HUES64 (cell line): ENCODE results near the gene CLECL1. TPM values are rescaled to one million over a fixed set of nuclear protein-coding genes. Genes with fewer than 3 reads are reported as not detected.
A peak's percentile ranks its signal among the peaks of the same experiment; 100 is the strongest.

Experiments
- H3K27ac ChIP-seq: 2 replicates; pipeline ENCODE4 v1.7.0; 2013; ENCODE audit warnings: low read depth, low read length, inconsistent platforms
- H3K27me3 ChIP-seq: 2 replicates; pipeline ENCODE4 v1.6.1; 2013; ENCODE audit warnings: mild to moderate bottlenecking, low read length; ENCODE audit not compliant: insufficient read depth
- H3K36me3 ChIP-seq: 2 replicates; pipeline ENCODE4 v1.6.1; 2013; ENCODE audit warnings: mild to moderate bottlenecking, low read length; ENCODE audit not compliant: insufficient read depth
- H3K4me1 ChIP-seq: 2 replicates; pipeline ENCODE4 v1.6.1; 2013; ENCODE audit warnings: mild to moderate bottlenecking, low read length, moderate library complexity; ENCODE audit not compliant: insufficient read depth
- H3K4me3 ChIP-seq: 2 replicates; pipeline ENCODE4 v1.5.1; 2013; ENCODE audit warnings: mild to moderate bottlenecking, low read length, moderate library complexity
- H3K9ac ChIP-seq: 2 replicates; pipeline ENCODE4 v1.6.1; 2013; ENCODE audit warnings: mild to moderate bottlenecking, low read depth, low read length
- H3K9me3 ChIP-seq: 2 replicates; pipeline ENCODE4 v1.6.1; 2013; ENCODE audit warnings: low read depth, low read length; ENCODE audit not compliant: insufficient read depth
- WGBS: fragments of 150-250, 120-280 bp; methylation state at CpG from one replicate; pipeline ENCODE4 v1.1.7; 2013; ENCODE audit warnings: missing lambda C conversion rate; 5-methylcytosine and 5-hydroxymethylcytosine counted together
- polyA plus RNA-seq, 2 experiments: library from polyadenylated mRNA; stranded (reverse); fragments of 50-300 nt; gene quantifications; one replicate each; pipeline ENCODE4 v1.2.3, GENCODE V29; 2013

Gene CLECL1
- polyA plus RNA-seq (2013, experiment 1 of 2), result not detected
- not detected for polyA plus RNA-seq (2013, experiment 2 of 2)

DNA sequence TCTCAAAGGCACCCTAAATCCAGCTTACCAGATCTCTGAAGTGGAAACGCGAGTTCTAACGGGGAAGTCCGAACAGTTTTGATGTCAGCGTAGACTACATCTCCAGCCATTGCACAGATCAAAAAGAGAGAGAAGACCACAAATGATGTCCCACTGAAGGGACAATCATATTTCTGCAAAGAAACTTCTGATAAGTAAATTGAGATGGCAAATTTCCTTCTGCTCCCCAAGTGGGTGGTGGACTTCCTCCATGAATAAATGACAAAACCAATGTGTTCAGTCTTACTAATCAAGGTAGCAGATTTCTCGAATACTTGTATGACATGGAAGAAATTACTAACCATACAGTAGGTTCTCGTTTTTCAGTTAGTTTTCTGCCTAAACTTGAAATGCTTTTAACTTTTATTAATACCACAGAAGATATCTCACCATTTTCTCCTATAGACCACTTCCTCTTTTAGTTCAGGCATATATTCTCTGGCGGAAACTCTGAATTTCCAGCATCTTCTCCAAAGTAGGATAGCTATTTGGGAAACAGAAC lies at the start of gene CLECL1:
TSS of gene CLECL1 (minus strand) at position 177 of the 541 bp plus-strand sequence.
- Histone ChIP-seq H3K4me1 (no peaks in the 10 kb centered on the region), H3K4me3 (no peak within 1 kb of the TSS), H3K27ac (no peak within 1 kb of the TSS), H3K9me3 (no peaks in the 10 kb centered on the region), H3K36me3 (no peaks in the 10 kb centered on the region), H3K9ac (no peak within 1 kb of the TSS), H3K27me3 (no peaks in the 10 kb centered on the region)
- WGBS, result 97% methylated on average over 7 of the region's 8 CpGs

DNA sequence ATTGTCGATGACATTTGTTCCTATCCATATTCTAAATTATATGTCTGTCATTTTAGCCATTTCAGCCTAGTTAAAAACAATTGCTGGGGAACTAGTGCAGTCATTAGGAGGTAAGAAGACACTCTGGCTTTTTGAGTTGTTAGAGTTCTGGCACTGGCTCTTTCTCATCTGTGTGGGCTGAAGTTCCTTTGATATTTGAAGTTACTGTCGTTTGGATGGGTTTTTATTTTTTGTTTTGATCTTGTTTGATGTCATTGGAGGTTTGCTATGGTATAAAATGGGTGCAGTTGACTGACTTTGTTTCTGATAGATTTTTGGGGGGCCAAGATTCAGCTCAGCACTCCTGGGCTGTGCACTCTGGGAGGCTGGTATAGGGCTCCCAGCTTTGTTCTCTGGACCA lies 48.5 kb upstream of the CLECL1 start:
- H3K4me3 ChIP-seq, result no peak overlapping the region
- no peaks in the 10 kb centered on the region for H3K36me3 ChIP-seq
- no peaks in the 10 kb centered on the region for H3K27me3 ChIP-seq
- no peak overlapping the region for H3K27ac ChIP-seq
- WGBS, result 82% methylated on average over 1 of the region's 2 CpGs
- H3K9ac ChIP-seq, result no peak overlapping the region
- H3K9me3 ChIP-seq, result no peaks in the 10 kb centered on the region
- peaks cover 34% of the 10 kb centered on the region for H3K4me1 ChIP-seq

DNA sequence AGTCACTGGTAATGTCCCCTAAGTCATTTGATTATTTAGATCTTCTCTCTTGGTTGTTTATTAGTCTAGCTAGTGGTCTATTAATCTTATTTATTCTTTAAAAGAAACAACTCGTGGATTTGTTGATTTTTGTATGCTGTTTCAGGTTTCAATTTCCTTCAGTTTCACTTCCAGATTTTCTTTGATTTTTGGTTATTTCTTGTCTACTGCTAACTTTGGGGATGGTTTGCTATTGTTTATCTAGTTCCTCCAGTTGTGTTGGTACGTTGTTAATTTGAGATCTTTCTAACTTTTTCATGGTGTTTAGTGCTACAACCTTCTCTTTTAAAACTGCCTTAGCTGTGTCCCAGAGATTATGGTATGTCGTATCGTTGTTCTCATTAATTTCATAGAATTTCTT lies 46.3 kb upstream of the CLECL1 start:
- no peak overlapping the region for H3K4me3 ChIP-seq
- H3K9me3 ChIP-seq, result no peaks in the 10 kb centered on the region
- no peaks in the 10 kb centered on the region for H3K27me3 ChIP-seq
- H3K4me1 ChIP-seq, result peaks cover 21% of the 10 kb centered on the region; the same call in 1 of the 2 replicates
- H3K27ac ChIP-seq, result no peak overlapping the region
- no peaks in the 10 kb centered on the region for H3K36me3 ChIP-seq
- H3K9ac ChIP-seq, result no peak overlapping the region
- 75% methylated on average over 4 of the region's 4 CpGs for WGBS

DNA sequence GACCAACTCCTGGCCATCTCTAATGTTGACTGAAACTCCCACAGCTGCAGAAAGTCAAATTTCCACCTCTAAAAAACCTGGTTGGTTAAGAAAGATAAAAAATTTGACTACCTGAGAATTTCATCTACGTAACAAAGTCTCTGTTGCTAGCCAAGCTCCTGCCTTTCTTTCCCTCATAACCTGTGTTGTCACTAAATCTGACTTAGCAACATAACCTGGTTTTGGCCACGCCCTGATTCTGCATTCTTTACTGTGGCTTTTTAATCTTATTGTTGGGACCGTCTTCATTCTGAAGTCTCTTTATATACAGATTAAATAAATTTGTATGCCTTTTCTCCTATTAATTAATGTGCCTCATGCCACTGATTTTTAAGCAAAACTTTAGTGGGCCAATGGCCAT lies 43.9 kb upstream of the CLECL1 start:
- Histone ChIP-seq H3K4me3 (no peak overlapping the region), H3K36me3 (no peaks in the 10 kb centered on the region), H3K9me3 (no peaks in the 10 kb centered on the region), H3K27ac (peak overlapping the region; percentile 53; the same call in 1 of the 2 replicates), H3K4me1 (peaks cover 20% of the 10 kb centered on the region; the same call in 1 of the 2 replicates), H3K9ac (no peak overlapping the region), H3K27me3 (no peaks in the 10 kb centered on the region)
- 85% methylated on average over 2 of the region's 3 CpGs for WGBS

DNA sequence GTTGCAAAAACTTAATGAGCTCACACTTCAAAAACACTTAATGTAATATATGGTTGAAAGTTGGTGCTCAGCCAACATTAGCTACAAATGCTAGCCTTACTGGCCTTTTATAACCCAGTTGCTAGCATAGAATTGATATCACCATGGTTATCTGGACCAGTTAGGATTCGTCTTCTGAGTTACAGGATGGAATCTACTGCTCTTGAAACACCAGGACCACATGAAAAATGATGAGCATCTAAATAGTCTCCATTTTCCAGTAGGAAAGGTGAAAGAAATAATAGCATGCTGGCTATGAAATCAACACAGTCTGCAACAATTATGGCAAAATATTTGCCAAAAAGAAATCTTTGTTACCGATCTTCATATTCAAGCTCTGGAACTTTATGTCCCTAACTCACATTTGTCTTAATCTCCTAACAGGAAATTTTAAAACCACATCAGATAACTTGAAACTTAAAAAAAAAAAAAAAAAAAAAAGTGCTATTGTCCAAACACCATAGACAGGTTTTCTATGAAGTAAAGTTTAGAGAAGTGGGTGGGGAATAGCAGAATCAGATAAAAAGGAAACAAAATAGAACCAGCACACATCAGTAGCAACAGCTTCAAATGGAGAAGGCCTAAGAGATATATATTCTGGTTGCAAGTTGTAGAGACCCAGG lies 40.5 kb upstream of the CLECL1 start:
- Histone ChIP-seq H3K27ac (no peak overlapping the region), H3K4me1 (peaks cover 20% of the 10 kb centered on the region; the same call in 1 of the 2 replicates), H3K9ac (no peak overlapping the region), H3K4me3 (no peak overlapping the region), H3K9me3 (no peaks in the 10 kb centered on the region), H3K36me3 (no peaks in the 10 kb centered on the region), H3K27me3 (no peaks in the 10 kb centered on the region)
- WGBS, result 95% methylated on average over 2 of the region's 2 CpGs

DNA sequence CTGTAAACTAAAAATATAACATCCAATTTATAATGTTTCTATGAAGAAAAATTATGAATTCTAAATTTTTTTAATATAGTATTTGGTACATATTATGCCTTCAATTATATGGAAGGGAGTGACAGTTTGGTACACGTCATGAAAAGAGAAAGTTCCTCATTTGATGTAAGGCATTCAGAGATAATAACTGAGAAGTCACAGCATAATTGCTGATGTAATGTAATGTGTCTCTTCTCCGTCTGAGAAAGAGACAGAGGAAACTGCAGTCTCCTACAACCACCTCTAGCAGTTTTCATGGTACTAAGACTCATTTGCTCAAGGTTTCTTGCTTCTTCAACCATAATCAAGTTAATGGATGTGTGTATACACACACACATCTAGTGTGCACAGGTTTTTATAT lies 30.1 kb upstream of the CLECL1 start:
- H3K27me3 ChIP-seq, result no peaks in the 10 kb centered on the region
- H3K9ac ChIP-seq, result no peak overlapping the region
- H3K27ac ChIP-seq, result no peak overlapping the region
- H3K9me3 ChIP-seq, result no peaks in the 10 kb centered on the region
- no peaks in the 10 kb centered on the region for H3K4me1 ChIP-seq
- WGBS, result 98% methylated on average over 2 of the region's 2 CpGs
- no peaks in the 10 kb centered on the region for H3K36me3 ChIP-seq
- H3K4me3 ChIP-seq, result no peak overlapping the region

DNA sequence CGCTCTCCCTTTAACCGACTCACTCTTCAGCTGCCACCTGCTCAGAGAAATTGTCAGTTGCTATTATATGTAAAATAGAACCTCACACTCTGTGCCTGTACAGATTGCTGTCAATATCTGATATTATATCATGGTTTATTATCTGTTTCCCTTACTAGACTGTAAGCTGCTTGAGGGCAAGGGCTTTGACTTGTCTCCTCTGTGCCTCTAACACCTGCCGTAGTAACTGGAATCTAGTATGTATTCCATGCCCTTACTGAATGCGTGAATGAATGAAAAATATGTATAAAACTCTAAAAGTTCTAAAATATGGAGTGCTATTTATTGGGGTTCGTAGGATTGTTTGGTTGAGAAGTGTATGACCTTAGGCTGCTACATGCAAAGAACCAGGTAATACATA lies 29.5 kb upstream of the CLECL1 start:
- no peaks in the 10 kb centered on the region for H3K4me1 ChIP-seq
- no peaks in the 10 kb centered on the region for H3K27me3 ChIP-seq
- WGBS, result 93% methylated on average over 5 of the region's 5 CpGs
- H3K36me3 ChIP-seq, result no peaks in the 10 kb centered on the region
- H3K9me3 ChIP-seq, result no peaks in the 10 kb centered on the region
- H3K9ac ChIP-seq, result no peak overlapping the region
- H3K4me3 ChIP-seq, result no peak overlapping the region
- no peak overlapping the region for H3K27ac ChIP-seq

DNA sequence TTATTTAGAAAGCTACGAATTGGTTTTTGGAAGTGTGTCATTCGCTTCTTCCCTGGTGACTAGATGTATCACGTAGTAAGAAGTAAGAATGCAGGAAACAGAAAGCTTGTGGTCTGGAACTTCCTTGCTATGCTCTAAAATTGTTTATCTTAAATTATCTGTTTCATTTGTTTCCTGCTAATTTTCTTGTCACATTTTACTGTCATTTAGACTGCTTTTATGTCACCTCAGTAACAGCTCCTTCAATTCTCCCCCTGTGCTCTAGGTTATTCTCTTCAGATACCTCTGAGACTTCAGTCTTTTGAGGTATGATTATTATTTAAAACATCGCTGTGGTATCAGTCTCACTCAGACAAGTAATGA lies 28.5 kb upstream of the CLECL1 start:
- Histone ChIP-seq H3K4me3 (no peak overlapping the region), H3K9ac (no peak overlapping the region)
- WGBS, result 88% methylated on average over 4 of the region's 4 CpGs

DNA sequence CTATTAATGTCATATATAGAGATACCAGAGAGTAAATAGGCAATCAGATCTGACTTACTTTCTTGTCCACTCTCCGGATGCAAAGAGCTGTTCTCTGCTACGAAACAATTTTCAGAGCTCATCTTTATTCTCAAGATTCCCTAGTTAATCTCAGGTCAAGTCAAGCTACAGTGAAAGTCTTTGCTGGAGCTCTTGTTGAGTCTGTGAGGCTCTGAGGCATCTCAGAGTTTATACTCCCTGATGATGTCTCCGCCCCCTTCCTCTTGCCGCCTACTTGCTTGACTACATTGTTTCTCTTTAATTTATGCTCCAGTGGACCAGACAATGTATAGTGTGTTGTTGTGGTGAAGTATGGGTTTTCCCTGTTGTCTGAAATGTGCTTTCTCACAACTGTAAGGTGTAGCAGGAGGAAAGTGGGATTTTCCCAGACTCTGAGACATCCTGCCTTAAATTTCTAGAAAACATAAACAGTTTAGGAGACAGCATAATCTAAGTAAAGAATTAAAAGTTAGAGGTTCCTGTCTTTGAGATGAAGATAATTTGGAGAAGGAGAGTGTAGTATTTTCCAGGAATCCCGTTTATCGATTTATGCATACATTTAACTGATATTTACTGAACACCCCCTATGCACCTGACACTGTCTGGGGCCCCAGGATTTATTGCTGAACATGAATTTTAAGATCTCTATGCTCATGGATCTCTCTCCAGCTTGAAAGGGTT lies 28.0 kb upstream of the CLECL1 start, which contains the start of gene CD69:
TSS of gene CD69 (minus strand) at position 203 of the 720 bp plus-strand sequence. CDS start at position 122, 81 bp downstream.
- no peak within 1 kb of the TSS for H3K9ac ChIP-seq

More for the DNA sequence above, 28.5 kb upstream of the CLECL1 start:
- Histone ChIP-seq H3K4me1 (no peaks in the 10 kb centered on the region), H3K9me3 (no peaks in the 10 kb centered on the region), H3K36me3 (no peaks in the 10 kb centered on the region), H3K27ac (no peak overlapping the region), H3K27me3 (no peaks in the 10 kb centered on the region)

DNA sequence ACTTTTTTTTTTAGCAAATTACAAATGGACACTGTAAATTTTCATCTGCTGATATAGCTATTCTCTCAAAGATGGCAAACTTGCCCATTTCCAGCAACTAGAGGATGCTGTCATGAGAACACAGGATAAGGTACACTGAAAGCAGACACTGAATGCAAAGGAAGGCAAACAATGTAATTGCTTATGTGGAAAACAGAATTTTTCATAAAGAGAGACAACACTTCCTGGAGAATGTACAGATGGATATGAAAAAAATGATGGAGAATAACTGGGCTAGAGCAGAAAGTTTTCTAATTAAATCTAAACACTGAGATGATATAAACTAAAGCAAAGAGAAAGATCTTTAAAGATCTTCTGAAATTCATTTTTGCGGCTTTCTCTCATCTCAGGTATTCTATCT lies 27.2 kb upstream of the CLECL1 start:
- Histone ChIP-seq H3K27me3 (no peaks in the 10 kb centered on the region), H3K27ac (no peak overlapping the region), H3K36me3 (no peaks in the 10 kb centered on the region), H3K9me3 (no peaks in the 10 kb centered on the region), H3K4me3 (no peak overlapping the region), H3K9ac (no peak overlapping the region), H3K4me1 (no peaks in the 10 kb centered on the region)
- WGBS, result no CpG with 5 or more reads among the region's 1 CpG

More for the DNA sequence above, 28.0 kb upstream of the CLECL1 start, which contains the start of gene CD69:
- no peak within 1 kb of the TSS for H3K4me3 ChIP-seq
- WGBS, result 88% methylated on average over 4 of the region's 6 CpGs
- no peaks in the 10 kb centered on the region for H3K4me1 ChIP-seq
- H3K36me3 ChIP-seq, result no peaks in the 10 kb centered on the region
- H3K27me3 ChIP-seq, result no peaks in the 10 kb centered on the region
- no peaks in the 10 kb centered on the region for H3K9me3 ChIP-seq
- H3K27ac ChIP-seq, result no peak within 1 kb of the TSS

DNA sequence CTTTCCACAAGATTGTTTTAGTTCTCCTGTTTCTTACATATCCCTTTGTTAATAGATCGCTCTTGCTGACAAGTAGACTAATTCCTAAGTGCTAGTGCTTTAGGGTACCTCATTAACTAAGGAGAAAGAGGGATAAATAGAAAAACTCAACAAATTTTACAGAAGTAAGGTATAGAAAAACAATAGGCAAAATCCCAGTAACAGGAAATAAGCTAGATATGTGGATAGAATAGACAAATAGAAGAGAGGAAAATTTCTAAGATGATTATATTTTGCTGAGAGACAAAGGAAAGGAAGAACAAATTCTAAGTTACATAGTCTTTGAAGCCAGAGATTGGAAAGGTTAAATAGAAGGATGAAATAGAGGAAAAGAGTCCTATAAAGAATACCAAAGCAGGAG lies 26.8 kb upstream of the CLECL1 start:
- Histone ChIP-seq H3K9ac (no peak overlapping the region), H3K4me1 (0 out of 2 replicates have a peak, but pooled peaks cover 4% of the 10 kb centered on the region), H3K9me3 (no peaks in the 10 kb centered on the region), H3K36me3 (no peaks in the 10 kb centered on the region), H3K27me3 (no peaks in the 10 kb centered on the region), H3K27ac (no peak overlapping the region), H3K4me3 (no peak overlapping the region)
- no CpG with 5 or more reads among the region's 1 CpG for WGBS
